Measurements from ENCODE around the gene IL18RAP. TPM values are rescaled to one million over a fixed set of nuclear protein-coding genes. Genes with fewer than 3 reads are reported as not detected.

IL18RAP gene
- total and polyA plus RNA-seq, 9 donors, result 0.14 to 0.39 (median 0.27) TPM

DNA sequence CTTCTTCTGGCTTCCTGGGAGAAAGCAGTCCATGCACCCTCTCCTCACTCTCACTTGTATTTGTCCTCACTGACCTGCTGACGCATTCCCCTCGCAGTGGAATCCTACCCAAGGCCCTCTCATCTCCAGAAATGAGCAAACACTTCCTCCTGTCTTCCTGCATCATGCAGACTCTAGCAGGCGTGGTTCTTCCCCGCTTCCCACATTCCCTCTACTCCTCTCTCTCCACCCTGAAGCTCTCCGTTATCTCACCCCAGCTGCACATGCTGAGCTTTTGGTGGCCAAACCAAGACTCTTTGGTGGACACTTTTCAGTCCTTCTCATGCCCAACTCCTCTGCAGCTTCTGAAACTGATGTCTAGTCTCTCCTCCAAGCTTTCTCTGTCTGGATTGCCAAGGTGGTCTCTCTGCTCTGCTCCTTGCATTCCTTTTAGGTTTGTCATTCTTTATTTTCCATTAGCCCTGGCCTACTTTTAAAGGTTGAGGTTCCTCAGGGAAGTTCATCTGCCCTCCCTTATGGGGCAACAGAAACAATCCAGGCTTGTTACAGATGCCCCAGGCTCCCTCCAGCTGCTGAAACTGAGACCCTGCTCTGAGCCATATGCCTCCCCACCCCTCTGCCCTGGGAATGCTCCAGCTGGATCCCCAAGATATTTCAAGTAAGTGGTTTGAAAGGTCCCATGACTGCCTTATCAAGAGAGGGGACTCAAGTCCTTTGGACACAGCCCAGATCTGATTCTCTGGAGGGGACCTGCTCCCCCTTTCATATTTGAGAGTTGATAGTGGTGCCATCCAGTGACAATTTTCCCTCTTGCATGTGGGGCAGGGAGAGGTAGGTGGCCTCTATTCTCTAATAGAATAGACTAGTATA is 835 bp upstream of the IL18RAP start:
- Histone ChIP-seq H3K4me1 (ENCODE audit: control insufficient read depth, insufficient read depth, low read length) (no peaks in the 10 kb centered on the region), H3K36me3 (ENCODE audit: control insufficient read depth, insufficient read depth, low read length) (no peaks in the 10 kb centered on the region), H3K9me3 (replicated peaks; ENCODE audit: control insufficient read depth, low read depth, low read length) (no peaks in the 10 kb centered on the region), H3K4me3 (ENCODE audit: low read length) (no peak overlapping the region), H3K27me3 (ENCODE audit: control insufficient read depth, insufficient read depth, low read length) (peaks cover 2% of the 10 kb centered on the region), H3K27ac (ENCODE audit: low read length) (no peak overlapping the region)
- WGBS (ENCODE audit: insufficient coverage), result 82% methylated on average over 5 of the region's 5 CpGs
- no peak for DNase-seq

DNA sequence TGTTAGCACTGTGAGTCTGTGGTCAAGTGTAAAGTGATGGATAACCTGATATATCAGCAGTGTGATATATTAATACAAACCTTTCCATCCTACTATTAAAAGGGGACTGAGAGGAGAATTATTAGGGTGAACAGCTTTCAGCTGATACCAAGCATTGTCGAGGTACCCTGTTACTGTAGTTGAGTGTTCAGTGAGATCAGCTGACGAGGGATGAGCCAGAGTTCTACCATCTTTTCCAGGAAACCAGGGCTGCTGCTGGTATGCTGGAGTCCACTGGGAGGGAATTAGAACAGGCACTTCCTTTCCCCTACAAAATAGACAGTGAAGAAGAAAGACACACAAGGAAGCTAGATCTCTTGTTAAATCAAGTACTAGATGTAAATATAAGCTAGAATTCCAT is 408 bp downstream of the IL18RAP start:
- Histone ChIP-seq H3K27me3 (ENCODE audit: control insufficient read depth, insufficient read depth, low read length) (peaks cover 2% of the 10 kb centered on the region), H3K9me3 (replicated peaks; ENCODE audit: control insufficient read depth, low read depth, low read length) (no peaks in the 10 kb centered on the region), H3K27ac (ENCODE audit: low read length) (no peak overlapping the region), H3K4me3 (ENCODE audit: low read length) (no peak overlapping the region), H3K4me1 (ENCODE audit: control insufficient read depth, insufficient read depth, low read length) (no peaks in the 10 kb centered on the region), H3K36me3 (ENCODE audit: control insufficient read depth, insufficient read depth, low read length) (no peaks in the 10 kb centered on the region)
- no peak for DNase-seq
- WGBS (ENCODE audit: insufficient coverage), result no CpG with 5 or more reads among the region's 2 CpGs

- 57% methylated on average over 1 of the region's 3 CpGs for WGBS (ENCODE audit: insufficient coverage)
- no peaks in the 10 kb centered on the region for H3K4me1 ChIP-seq (ENCODE audit: control insufficient read depth, insufficient read depth, low read length)
- H3K36me3 ChIP-seq (ENCODE audit: control insufficient read depth, insufficient read depth, low read length), result no peaks in the 10 kb centered on the region
- no peak overlapping the region for H3K4me3 ChIP-seq (ENCODE audit: low read length)
- DNase-seq, result peak; percentile 11
- no peaks in the 10 kb centered on the region for H3K9me3 ChIP-seq (replicated peaks; ENCODE audit: control insufficient read depth, low read depth, low read length)
- H3K27me3 ChIP-seq (ENCODE audit: control insufficient read depth, insufficient read depth, low read length), result peaks cover 2% of the 10 kb centered on the region
- no peak overlapping the region for H3K27ac ChIP-seq (ENCODE audit: low read length)
These were observed 1.8 kb downstream of the IL18RAP start for GRCh38 chr2:102424754-102425153.

DNA sequence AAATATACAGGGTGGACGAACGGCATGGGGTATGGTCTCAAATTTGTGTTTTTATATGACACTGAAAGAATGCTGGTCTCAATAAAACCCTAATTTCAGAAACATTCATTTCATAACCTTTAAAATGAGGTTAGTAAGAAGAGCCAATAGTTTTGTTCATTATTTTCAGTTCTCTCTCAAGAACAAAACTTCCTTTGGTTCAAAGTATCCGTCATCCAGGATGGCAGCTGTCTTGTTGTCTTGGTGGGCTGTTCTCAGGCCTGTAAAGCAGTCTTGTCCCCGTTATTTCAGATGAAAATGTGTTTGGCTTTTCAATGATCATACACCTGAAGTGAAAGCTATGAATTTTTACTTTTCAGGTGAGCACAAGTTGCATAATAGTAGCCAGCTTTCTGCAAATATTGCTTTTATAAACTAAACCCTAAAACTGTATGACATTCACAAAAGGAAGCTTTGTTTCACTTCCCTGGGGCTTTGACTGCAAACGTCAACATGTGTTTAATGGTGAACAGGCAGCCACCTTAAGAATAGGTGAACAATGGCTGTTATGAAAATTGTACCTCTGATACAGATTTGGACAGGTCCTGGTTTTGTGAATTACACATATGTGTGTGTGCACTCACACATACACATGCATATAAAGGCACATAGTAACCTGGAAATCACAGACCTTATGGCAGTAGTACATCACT is 2.6 kb downstream of the IL18RAP start:
- no peaks in the 10 kb centered on the region for H3K9me3 ChIP-seq (replicated peaks; ENCODE audit: control insufficient read depth, low read depth, low read length)
- WGBS (ENCODE audit: insufficient coverage), result 60% methylated on average over 1 of the region's 5 CpGs
- H3K27ac ChIP-seq (ENCODE audit: low read length), result no peak overlapping the region
- H3K4me3 ChIP-seq (ENCODE audit: low read length), result no peak overlapping the region
- H3K27me3 ChIP-seq (ENCODE audit: control insufficient read depth, insufficient read depth, low read length), result peaks cover 2% of the 10 kb centered on the region
- no peaks in the 10 kb centered on the region for H3K36me3 ChIP-seq (ENCODE audit: control insufficient read depth, insufficient read depth, low read length)
- H3K4me1 ChIP-seq (ENCODE audit: control insufficient read depth, insufficient read depth, low read length), result no peaks in the 10 kb centered on the region
- no peak for DNase-seq

DNA sequence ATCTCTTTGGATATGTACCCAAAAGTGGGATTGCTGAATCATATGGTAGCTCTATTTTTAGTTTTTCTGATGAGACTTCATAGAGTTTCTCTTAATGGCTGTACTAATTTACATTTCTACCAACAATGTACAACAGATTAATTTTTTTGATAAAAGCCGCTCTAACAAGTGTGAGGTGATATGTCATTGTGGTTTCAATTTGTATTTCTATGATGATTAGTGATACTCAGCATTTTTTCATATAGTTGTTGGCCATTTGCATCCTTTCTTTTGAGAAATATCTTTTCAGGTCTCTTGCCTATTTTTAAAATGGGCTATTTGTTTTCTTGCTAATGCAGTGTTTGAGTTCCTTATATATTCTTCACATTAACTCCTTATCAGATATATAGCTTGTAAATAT is 4.3 kb downstream of the IL18RAP start:
- no CpG with 5 or more reads among the region's 1 CpG for WGBS (ENCODE audit: insufficient coverage)
- no peak for DNase-seq
- no peaks in the 10 kb centered on the region for H3K36me3 ChIP-seq (ENCODE audit: control insufficient read depth, insufficient read depth, low read length)
- no peak overlapping the region for H3K27ac ChIP-seq (ENCODE audit: low read length)
- no peak overlapping the region for H3K4me3 ChIP-seq (ENCODE audit: low read length)
- no peaks in the 10 kb centered on the region for H3K9me3 ChIP-seq (replicated peaks; ENCODE audit: control insufficient read depth, low read depth, low read length)
- no peaks in the 10 kb centered on the region for H3K4me1 ChIP-seq (ENCODE audit: control insufficient read depth, insufficient read depth, low read length)
- no peaks in the 10 kb centered on the region for H3K27me3 ChIP-seq (ENCODE audit: control insufficient read depth, insufficient read depth, low read length)

GRCh38 chr2:102428573-102428972 is 5.6 kb downstream of the IL18RAP start:
- Histone ChIP-seq H3K9me3 (replicated peaks; ENCODE audit: control insufficient read depth, low read depth, low read length) (no peaks in the 10 kb centered on the region), H3K36me3 (ENCODE audit: control insufficient read depth, insufficient read depth, low read length) (no peaks in the 10 kb centered on the region), H3K4me3 (ENCODE audit: low read length) (no peak overlapping the region), H3K27ac (ENCODE audit: low read length) (no peak overlapping the region), H3K4me1 (ENCODE audit: control insufficient read depth, insufficient read depth, low read length) (no peaks in the 10 kb centered on the region), H3K27me3 (ENCODE audit: control insufficient read depth, insufficient read depth, low read length) (no peaks in the 10 kb centered on the region)
- no peak for DNase-seq
- WGBS (ENCODE audit: insufficient coverage), result no CpG with 5 or more reads among the region's 2 CpGs

GRCh38 chr2:102432386-102432785 is 9.4 kb downstream of the IL18RAP start:
- no peak for DNase-seq
- Histone ChIP-seq H3K9me3 (replicated peaks; ENCODE audit: control insufficient read depth, low read depth, low read length) (no peaks in the 10 kb centered on the region), H3K36me3 (ENCODE audit: control insufficient read depth, insufficient read depth, low read length) (no peaks in the 10 kb centered on the region), H3K27ac (ENCODE audit: low read length) (no peak overlapping the region), H3K4me3 (ENCODE audit: low read length) (no peak overlapping the region), H3K27me3 (ENCODE audit: control insufficient read depth, insufficient read depth, low read length) (no peaks in the 10 kb centered on the region), H3K4me1 (ENCODE audit: control insufficient read depth, insufficient read depth, low read length) (no peaks in the 10 kb centered on the region)
- WGBS (ENCODE audit: insufficient coverage), result 78% methylated on average over 1 of the region's 2 CpGs

GRCh38 chr2:102433973-102434654 is 11.2 kb downstream of the IL18RAP start:
- no peak overlapping the region for H3K4me3 ChIP-seq (ENCODE audit: low read length)

DNA sequence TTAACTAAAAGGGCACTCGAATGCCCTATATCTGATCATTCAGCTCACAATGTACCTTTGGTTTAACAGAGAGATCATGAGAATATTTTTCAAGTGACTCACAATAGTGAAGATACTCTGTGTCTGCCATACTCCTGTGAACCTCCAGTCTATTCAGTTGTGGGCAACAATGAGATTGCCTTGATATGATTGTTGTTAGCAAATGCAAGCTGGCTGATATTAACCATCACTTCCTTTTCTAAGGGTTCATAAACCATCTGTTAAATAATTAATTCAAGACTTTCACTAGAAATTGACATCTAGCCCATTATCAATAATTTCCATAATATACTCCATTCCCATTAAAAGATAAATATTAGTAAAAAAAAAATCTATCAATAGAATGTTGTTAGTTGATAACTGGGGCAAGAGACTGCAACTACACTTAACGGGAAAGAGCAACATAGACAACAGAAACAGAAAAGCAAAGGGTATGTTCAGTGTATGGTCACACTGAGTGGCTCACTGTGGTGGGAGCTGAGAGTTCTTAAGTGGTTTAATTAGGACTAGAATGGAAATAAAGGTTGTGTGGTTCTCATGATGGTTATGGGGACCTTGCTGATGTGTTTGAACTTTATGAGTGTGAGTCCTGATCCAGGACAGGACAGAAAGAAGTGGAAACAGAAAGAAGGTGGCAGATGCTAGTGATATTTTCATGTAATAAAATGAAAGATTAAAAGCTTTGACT is 11.9 kb downstream of the IL18RAP start:
- WGBS (ENCODE audit: insufficient coverage), result 87% methylated on average over 1 of the region's 2 CpGs
- Histone ChIP-seq H3K4me1 (ENCODE audit: control insufficient read depth, insufficient read depth, low read length) (no peaks in the 10 kb centered on the region), H3K27me3 (ENCODE audit: control insufficient read depth, insufficient read depth, low read length) (no peaks in the 10 kb centered on the region), H3K36me3 (ENCODE audit: control insufficient read depth, insufficient read depth, low read length) (no peaks in the 10 kb centered on the region), H3K4me3 (ENCODE audit: low read length) (no peak overlapping the region), H3K9me3 (replicated peaks; ENCODE audit: control insufficient read depth, low read depth, low read length) (no peaks in the 10 kb centered on the region), H3K27ac (ENCODE audit: low read length) (no peak overlapping the region)
- no peak for DNase-seq

More at GRCh38 chr2:102433973-102434654, 11.2 kb downstream of the IL18RAP start:
- Histone ChIP-seq H3K27me3 (ENCODE audit: control insufficient read depth, insufficient read depth, low read length) (no peaks in the 10 kb centered on the region), H3K36me3 (ENCODE audit: control insufficient read depth, insufficient read depth, low read length) (no peaks in the 10 kb centered on the region), H3K27ac (ENCODE audit: low read length) (no peak overlapping the region), H3K9me3 (replicated peaks; ENCODE audit: control insufficient read depth, low read depth, low read length) (no peaks in the 10 kb centered on the region), H3K4me1 (ENCODE audit: control insufficient read depth, insufficient read depth, low read length) (no peaks in the 10 kb centered on the region)
- 100% methylated on average over 1 of the region's 4 CpGs for WGBS (ENCODE audit: insufficient coverage)
- no peak for DNase-seq

All from muscle of leg (tissue), 11 donors.